ENCODE data around the gene AZU1. TPM values are rescaled to one million over a fixed set of nuclear protein-coding genes. Genes with fewer than 3 reads are reported as not detected.

The AZU1 gene
- total RNA-seq, 1 experiment from 2014 or later = not detected

DNA sequence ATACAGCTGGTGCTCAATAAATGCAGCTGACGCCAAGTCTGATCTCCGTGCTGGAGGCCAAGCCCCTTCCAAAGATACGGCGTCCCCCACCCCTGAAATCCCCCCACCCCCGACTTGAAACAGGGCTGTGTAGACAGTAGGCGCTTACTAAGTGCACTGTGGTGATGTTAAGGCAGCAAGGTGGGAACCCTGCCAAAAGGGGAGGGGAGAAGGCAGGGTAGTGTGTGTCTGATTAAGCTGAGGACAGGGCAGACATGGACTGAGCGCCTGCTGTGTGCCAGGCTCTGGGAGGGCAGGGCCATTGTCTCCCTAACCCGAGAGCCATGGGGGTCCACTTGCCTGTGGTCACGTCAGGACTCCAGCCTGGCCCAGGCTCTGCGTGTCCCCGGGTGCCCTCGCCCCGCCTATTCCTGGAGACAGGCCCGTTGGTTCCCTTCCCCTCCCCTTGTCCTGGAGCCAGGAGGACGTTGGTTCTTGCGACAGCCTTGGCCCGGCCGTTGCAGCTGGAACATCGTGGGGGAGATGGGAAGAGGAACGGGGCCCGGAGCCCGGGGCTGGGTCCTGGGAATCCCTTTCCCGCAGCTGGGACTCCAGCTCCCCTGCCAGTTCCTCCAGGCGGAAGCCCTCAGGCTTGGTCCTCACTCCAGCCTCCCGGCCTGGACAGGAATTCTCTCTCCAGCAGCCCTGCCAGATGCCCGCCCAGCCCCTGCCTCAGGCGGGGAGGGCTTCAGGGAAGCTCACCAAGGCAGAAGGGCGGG, 22.8 kb downstream of the AZU1 start:
- H3F3A ChIP-seq (ENCODE audit: low read length, unreplicated experiment) = no peaks in the 10 kb centered on the region
- ATAC-seq = peak; percentile 67
- peak; percentile 57 for DNase-seq
- H3K9ac ChIP-seq (ENCODE audit: low read length) = no peak overlapping the region
- H3K9me2 ChIP-seq (replicated peaks; ENCODE audit: low read length) = no peaks in the 10 kb centered on the region
- peaks cover 14% of the 10 kb centered on the region for H3K27me3 ChIP-seq (ENCODE audit: low read length)
- H3K4me2 ChIP-seq (ENCODE audit: low read length) = peak overlapping the region; percentile 65
- no peaks in the 10 kb centered on the region for H3K36me3 ChIP-seq (ENCODE audit: low read depth, low read length)
- no peaks in the 10 kb centered on the region for H3K9me3 ChIP-seq (ENCODE audit: low read length)
- BruUV-seq (replicated peaks) = no TSS peak
- H2AFZ ChIP-seq (ENCODE audit: low read length) = peak overlapping the region; percentile 89
- intact Hi-C loops (cut with micrococcal nuclease) = no loop called here
- ChIA-PET CTCF (interaction anchor here (0.6 kb wide), 1 partner anchor 10 kb away, joined by 6 read pairs; no protein-coding TSS in a partner anchor), POLR2A (ENCODE audit: unreplicated experiment) (no interaction called here)
- no peaks in the 10 kb centered on the region for H3K4me1 ChIP-seq (ENCODE audit: insufficient read depth, low read length)
- H3K27ac ChIP-seq (ENCODE audit: low read length) = no peak overlapping the region
- TF ChIP-seq, protein P1, sequence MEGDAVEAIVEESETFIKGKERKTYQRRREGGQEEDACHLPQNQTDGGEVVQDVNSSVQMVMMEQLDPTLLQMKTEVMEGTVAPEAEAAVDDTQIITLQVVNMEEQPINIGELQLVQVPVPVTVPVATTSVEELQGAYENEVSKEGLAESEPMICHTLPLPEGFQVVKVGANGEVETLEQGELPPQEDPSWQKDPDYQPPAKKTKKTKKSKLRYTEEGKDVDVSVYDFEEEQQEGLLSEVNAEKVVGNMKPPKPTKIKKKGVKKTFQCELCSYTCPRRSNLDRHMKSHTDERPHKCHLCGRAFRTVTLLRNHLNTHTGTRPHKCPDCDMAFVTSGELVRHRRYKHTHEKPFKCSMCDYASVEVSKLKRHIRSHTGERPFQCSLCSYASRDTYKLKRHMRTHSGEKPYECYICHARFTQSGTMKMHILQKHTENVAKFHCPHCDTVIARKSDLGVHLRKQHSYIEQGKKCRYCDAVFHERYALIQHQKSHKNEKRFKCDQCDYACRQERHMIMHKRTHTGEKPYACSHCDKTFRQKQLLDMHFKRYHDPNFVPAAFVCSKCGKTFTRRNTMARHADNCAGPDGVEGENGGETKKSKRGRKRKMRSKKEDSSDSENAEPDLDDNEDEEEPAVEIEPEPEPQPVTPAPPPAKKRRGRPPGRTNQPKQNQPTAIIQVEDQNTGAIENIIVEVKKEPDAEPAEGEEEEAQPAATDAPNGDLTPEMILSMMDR (conservative IDR thresholded peaks at IDR 0.05; ENCODE audit: low read depth, low read length) = no peak
- TF ChIP-seq EZH2 (IDR thresholded peaks at IDR 0.05; ENCODE audit: low read length, unreplicated experiment) (no peak), EZH2phosphoT487 (IDR thresholded peaks at IDR 0.05; ENCODE audit: borderline replicate concordance, low read length) (no peak)
- H3K79me2 ChIP-seq (ENCODE audit: low read length) = no peaks in the 10 kb centered on the region
- peak overlapping the region; percentile 26; the same call in 1 of the 2 replicates for H3K4me3 ChIP-seq (ENCODE audit: low read length)
- H4K20me1 ChIP-seq (ENCODE audit: low read length) = no peaks in the 10 kb centered on the region

DNA sequence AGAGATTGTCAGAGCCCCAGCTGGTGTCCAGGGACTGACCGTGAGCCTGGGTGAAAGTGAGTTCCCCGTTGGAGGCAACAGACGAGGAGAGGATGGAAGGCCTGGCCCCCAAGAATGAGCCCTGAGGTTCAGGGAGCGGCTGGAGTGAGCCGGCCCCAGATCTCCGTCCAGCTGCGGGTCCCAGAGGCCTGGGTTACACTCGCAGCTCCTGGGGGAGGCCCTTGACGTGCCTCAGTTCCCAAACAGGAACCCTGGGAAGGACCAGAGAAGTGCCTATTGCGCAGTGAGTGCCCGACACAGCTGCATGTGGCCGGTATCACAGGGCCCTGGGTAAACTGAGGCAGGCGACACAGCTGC, 23.3 kb downstream of the AZU1 start:
- no peaks in the 10 kb centered on the region for H4K20me1 ChIP-seq (ENCODE audit: low read length)
- H3K79me2 ChIP-seq (ENCODE audit: low read length) = no peaks in the 10 kb centered on the region
- H2AFZ ChIP-seq (ENCODE audit: low read length) = peak overlapping the region; percentile 89
- H3K9ac ChIP-seq (ENCODE audit: low read length) = no peak overlapping the region
- BruUV-seq (replicated peaks) = no TSS peak
- POLR2A ChIA-PET (ENCODE audit: unreplicated experiment) = no interaction called here
- no peaks in the 10 kb centered on the region for H3K9me3 ChIP-seq (ENCODE audit: low read length)
- H3K9me2 ChIP-seq (replicated peaks; ENCODE audit: low read length) = no peaks in the 10 kb centered on the region
- H3F3A ChIP-seq (ENCODE audit: low read length, unreplicated experiment) = no peaks in the 10 kb centered on the region
- H3K36me3 ChIP-seq (ENCODE audit: low read depth, low read length) = no peaks in the 10 kb centered on the region
- CTCF ChIA-PET = no interaction called here
- H3K27ac ChIP-seq (ENCODE audit: low read length) = no peak overlapping the region
- no peaks in the 10 kb centered on the region for H3K4me1 ChIP-seq (ENCODE audit: insufficient read depth, low read length)
- TF ChIP-seq EZH2 (IDR thresholded peaks at IDR 0.05; ENCODE audit: low read length, unreplicated experiment) (no peak), EZH2phosphoT487 (IDR thresholded peaks at IDR 0.05; ENCODE audit: borderline replicate concordance, low read length) (no peak)
- TF ChIP-seq, protein P1 (conservative IDR thresholded peaks at IDR 0.05; ENCODE audit: low read depth, low read length) = no peak
- DNase-seq = no peak
- intact Hi-C loops (cut with micrococcal nuclease) = no loop called here
- H3K27me3 ChIP-seq (ENCODE audit: low read length) = peaks cover 14% of the 10 kb centered on the region
- ATAC-seq = no peak; the same call in 1 of the 2 replicates
- peak overlapping the region; percentile 26; the same call in 1 of the 2 replicates for H3K4me3 ChIP-seq (ENCODE audit: low read length)
- H3K4me2 ChIP-seq (ENCODE audit: low read length) = peak overlapping the region; percentile 65
